K562 (cell line): ENCODE data around the gene IGLL1. TPM values are rescaled to one million over a fixed set of nuclear protein-coding genes. Genes with fewer than 3 reads are reported as not detected.

Source experiments
- HDAC8 ChIP-seq: fragments of 450-650 bp; IDR thresholded peaks from 2 replicates; pipeline ENCODE4 v1.6.1; 2016; ENCODE audit warnings: mild to moderate bottlenecking, missing genetic modification characterization, moderate library complexity, missing compliant biosample characterization
- NR0B1 ChIP-seq: fragments of 450-650 bp; IDR thresholded peaks from one replicate; pipeline ENCODE4 v1.6.1; 2018; ENCODE audit warnings: mild to moderate bottlenecking, moderate library complexity; ENCODE audit not compliant: partially characterized antibody
- XRCC3 ChIP-seq: fragments of 450-650 bp; IDR thresholded peaks from 2 replicates; pipeline ENCODE4 v1.6.1; 2017; ENCODE audit warnings: mild to moderate bottlenecking, moderate library complexity
- ZNF830 ChIP-seq: fragments of 250-450 bp; sonication (Bioruptor Pico); IDR thresholded peaks from 2 replicates; pipeline ENCODE4 v1.5.0; 2021; ENCODE audit warnings: mild to moderate bottlenecking
- polyA plus RNA-seq, 8 experiments: library from polyadenylated mRNA; depleted of rRNA in 4 of 8; stranded (reverse) in 5 of 8; unstranded in 3 of 8; fragments of >200 nt; fragmentation: Nextera tagmentation in 2 of 8; fragmentation: Illumina TruSeq in 1 of 8; extraction: Ambion mirVana in 2 of 8; extraction: Trizol in 1 of 8; gene quantifications; 2 replicates each; pipeline versions ENCODE4 v1.2.1 to v1.2.3, GENCODE V29; 2011 to 2014; ENCODE audit warnings: inconsistent platforms in 1 of 8, missing spikeins in 1 of 8
- total RNA-seq, 7 experiments: library from RNA; depleted of rRNA in 6 of 7; stranded (reverse); fragments of >200 nt in 6 of 7; fragmentation: Illumina TruSeq in 2 of 7; extraction: Trizol in 2 of 7; gene quantifications; 2 replicates each; pipeline versions ENCODE4 v1.2.1 to v1.2.3, GENCODE V29; 2011 to 2021; ENCODE audit warnings: low replicate concordance in 1 of 7
- TF ChIP-seq, protein P1 (sequence below): fragments of 450-650 bp; IDR thresholded peaks from 2 replicates; pipeline ENCODE4 v1.6.1; 2017; ENCODE audit warnings: antibody characterized with exemption, mild to moderate bottlenecking
- TF ChIP-seq, protein P2 (sequence below): sonication (generic); formaldehyde crosslinking; IDR thresholded peaks from 2 replicates; pipeline ENCODE4 v1.8.0; 2022; ENCODE audit warnings: mild to moderate bottlenecking, missing genetic modification reagents

IGLL1 gene
- total and polyA plus RNA-seq, 9 of the 15 experiments (the other 6 are each of a cell fraction or from before 2014, with no cell fraction given) = 0.10 to 0.32 (median 0.20) TPM; not detected in 6

DNA sequence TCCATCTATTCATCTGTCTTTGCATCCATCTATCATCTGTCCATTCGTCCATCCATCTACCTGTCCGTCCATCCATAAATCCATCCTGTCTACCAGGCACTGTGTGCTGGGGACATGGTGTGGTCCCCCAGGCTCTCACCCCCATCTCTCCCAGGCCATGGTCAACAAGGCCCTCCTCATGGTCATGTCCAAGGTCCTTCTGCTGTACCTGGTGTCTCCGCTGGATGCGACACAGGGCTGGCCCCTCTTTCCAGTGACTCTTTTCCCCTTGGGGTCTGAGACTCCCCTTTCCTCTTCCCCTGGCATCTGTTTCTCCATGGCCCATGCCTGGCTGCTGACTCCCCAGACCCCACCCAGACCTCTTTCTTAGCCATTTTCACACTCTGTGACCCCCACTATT lies 4.5 kb downstream of the IGLL1 start (continued):
- TF ChIP-seq, protein P1, sequence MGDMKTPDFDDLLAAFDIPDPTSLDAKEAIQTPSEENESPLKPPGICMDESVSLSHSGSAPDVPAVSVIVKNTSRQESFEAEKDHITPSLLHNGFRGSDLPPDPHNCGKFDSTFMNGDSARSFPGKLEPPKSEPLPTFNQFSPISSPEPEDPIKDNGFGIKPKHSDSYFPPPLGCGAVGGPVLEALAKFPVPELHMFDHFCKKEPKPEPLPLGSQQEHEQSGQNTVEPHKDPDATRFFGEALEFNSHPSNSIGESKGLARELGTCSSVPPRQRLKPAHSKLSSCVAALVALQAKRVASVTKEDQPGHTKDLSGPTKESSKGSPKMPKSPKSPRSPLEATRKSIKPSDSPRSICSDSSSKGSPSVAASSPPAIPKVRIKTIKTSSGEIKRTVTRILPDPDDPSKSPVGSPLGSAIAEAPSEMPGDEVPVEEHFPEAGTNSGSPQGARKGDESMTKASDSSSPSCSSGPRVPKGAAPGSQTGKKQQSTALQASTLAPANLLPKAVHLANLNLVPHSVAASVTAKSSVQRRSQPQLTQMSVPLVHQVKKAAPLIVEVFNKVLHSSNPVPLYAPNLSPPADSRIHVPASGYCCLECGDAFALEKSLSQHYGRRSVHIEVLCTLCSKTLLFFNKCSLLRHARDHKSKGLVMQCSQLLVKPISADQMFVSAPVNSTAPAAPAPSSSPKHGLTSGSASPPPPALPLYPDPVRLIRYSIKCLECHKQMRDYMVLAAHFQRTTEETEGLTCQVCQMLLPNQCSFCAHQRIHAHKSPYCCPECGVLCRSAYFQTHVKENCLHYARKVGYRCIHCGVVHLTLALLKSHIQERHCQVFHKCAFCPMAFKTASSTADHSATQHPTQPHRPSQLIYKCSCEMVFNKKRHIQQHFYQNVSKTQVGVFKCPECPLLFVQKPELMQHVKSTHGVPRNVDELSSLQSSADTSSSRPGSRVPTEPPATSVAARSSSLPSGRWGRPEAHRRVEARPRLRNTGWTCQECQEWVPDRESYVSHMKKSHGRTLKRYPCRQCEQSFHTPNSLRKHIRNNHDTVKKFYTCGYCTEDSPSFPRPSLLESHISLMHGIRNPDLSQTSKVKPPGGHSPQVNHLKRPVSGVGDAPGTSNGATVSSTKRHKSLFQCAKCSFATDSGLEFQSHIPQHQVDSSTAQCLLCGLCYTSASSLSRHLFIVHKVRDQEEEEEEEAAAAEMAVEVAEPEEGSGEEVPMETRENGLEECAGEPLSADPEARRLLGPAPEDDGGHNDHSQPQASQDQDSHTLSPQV = no peak
- TF ChIP-seq XRCC3 (no peak), NR0B1 (no peak), HDAC8 (tag) (no peak), ZNF830 (CRISPR knock-in tag) (no peak)
- TF ChIP-seq, protein P2, sequence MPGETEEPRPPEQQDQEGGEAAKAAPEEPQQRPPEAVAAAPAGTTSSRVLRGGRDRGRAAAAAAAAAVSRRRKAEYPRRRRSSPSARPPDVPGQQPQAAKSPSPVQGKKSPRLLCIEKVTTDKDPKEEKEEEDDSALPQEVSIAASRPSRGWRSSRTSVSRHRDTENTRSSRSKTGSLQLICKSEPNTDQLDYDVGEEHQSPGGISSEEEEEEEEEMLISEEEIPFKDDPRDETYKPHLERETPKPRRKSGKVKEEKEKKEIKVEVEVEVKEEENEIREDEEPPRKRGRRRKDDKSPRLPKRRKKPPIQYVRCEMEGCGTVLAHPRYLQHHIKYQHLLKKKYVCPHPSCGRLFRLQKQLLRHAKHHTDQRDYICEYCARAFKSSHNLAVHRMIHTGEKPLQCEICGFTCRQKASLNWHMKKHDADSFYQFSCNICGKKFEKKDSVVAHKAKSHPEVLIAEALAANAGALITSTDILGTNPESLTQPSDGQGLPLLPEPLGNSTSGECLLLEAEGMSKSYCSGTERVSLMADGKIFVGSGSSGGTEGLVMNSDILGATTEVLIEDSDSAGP (CRISPR knock-in tag) = no peak
